ENCODE data around the gene IBTK.

DNA sequence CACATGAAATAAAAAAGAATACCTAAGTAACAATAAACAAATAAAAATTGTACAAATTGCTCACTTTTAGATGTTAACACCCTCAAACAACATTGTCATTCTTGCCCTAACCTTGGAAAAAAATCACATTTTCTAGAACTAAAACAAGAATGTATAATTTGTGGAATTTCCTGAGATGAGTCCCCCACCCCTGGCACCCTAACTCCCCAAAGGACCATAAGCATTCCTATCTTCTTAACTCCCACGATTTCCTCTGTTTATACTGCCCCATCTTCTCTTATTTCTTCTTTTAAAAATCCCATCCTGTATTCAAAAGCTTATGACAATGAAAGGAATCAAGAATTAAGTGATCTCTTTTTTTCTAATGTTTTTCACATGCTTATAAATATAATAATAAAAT is 70.9 kb downstream of the IBTK start:
- TF ChIP-seq, protein P1, sequence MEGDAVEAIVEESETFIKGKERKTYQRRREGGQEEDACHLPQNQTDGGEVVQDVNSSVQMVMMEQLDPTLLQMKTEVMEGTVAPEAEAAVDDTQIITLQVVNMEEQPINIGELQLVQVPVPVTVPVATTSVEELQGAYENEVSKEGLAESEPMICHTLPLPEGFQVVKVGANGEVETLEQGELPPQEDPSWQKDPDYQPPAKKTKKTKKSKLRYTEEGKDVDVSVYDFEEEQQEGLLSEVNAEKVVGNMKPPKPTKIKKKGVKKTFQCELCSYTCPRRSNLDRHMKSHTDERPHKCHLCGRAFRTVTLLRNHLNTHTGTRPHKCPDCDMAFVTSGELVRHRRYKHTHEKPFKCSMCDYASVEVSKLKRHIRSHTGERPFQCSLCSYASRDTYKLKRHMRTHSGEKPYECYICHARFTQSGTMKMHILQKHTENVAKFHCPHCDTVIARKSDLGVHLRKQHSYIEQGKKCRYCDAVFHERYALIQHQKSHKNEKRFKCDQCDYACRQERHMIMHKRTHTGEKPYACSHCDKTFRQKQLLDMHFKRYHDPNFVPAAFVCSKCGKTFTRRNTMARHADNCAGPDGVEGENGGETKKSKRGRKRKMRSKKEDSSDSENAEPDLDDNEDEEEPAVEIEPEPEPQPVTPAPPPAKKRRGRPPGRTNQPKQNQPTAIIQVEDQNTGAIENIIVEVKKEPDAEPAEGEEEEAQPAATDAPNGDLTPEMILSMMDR (conservative IDR thresholded peaks at IDR 0.05; ENCODE audit: low read length) = no peak
- no peak for TF ChIP-seq EZH2phosphoT487 (IDR thresholded peaks at IDR 0.05; ENCODE audit: borderline replicate concordance)

Data from Loucy (cell line).